ENCODE results near the gene USP46. TPM values are rescaled to one million over a fixed set of nuclear protein-coding genes. Genes with fewer than 3 reads are reported as not detected.

The USP46 gene
- total and polyA plus RNA-seq, 2 of the 8 experiments (the other 6 are each of a cell fraction or from before 2014, with no cell fraction given) = 10.6 to 62.4 TPM

GRCh38 chr4:52588771-52589591 lies 70.1 kb downstream of the USP46 start:
- no peak overlapping the region; the same call in 1 of the 2 replicates for H2BK15ac ChIP-seq (ENCODE audit: low read length)
- H3K9ac ChIP-seq (replicated peaks in 1 of 4; ENCODE audit: extremely low read depth in 1 of 4, low read depth in 3 of 4, low read length in 3 of 4) = no peak overlapping the region
- no peak overlapping the region for H2AFZ ChIP-seq (ENCODE audit: low read length)
- no peak overlapping the region for H3K27ac ChIP-seq (ENCODE audit: low read depth, low read length)
- H2BK20ac ChIP-seq (ENCODE audit: low read length) = no peak overlapping the region
- FAIRE-seq (no peak), DNase-seq (ENCODE audit: low read depth in 1 of 2, low spot score in 2 of 2) (no peak)
- H3K23me2 ChIP-seq (ENCODE audit: low read depth, low read length) = no peaks in the 10 kb centered on the region
- H2BK12ac ChIP-seq (ENCODE audit: low read depth, low read length) = no peak overlapping the region
- no peaks in the 10 kb centered on the region for H3K79me1 ChIP-seq (ENCODE audit: low read depth, low read length)
- H3K36me3 ChIP-seq (ENCODE audit: control insufficient read depth in 2 of 4, insufficient read depth in 4 of 4, low read length in 3 of 4) = peaks cover 0 to 3% (median 0%) of the 10 kb centered on the region in 4 experiments; a peak in 2 of 8 replicates
- 93% methylated on average over 13 of the region's 13 CpGs; no CpG with 5 or more reads in 1 of the 2 experiments for WGBS, 2 experiments (ENCODE audit: extremely low coverage in 1 of 2, insufficient coverage in 1 of 2, insufficient read length in 1 of 2, insufficient replicate concordance in 2 of 2, low coverage in 1 of 2, low lambda C conversion rate in 2 of 2, missing lambda C conversion rate in 1 of 2)
- no peak overlapping the region for H3K18ac ChIP-seq (ENCODE audit: extremely low read depth, low read length)
- no peak overlapping the region for H3K23ac ChIP-seq (ENCODE audit: insufficient read length)
- H2AK5ac ChIP-seq (ENCODE audit: low read depth, low read length) = peak overlapping the region; percentile 28
- H3K79me2 ChIP-seq (ENCODE audit: control insufficient read depth in 1 of 2, insufficient read depth in 2 of 2, low read length in 2 of 2) = no peaks in the 10 kb centered on the region
- no peaks in the 10 kb centered on the region for H3K9me3 ChIP-seq (ENCODE audit: insufficient read depth in 2 of 2, low read depth in 1 of 2, low read length in 1 of 2)
- no peak overlapping the region for H2BK5ac ChIP-seq (ENCODE audit: low read depth, low read length)
- no peak overlapping the region for H4K91ac ChIP-seq (replicated peaks; ENCODE audit: insufficient read length, low read length)
- ChIA-PET CTCF (ENCODE audit: partially characterized antibody) (interaction anchor here (0.6 to 6.6 kb wide), 22 partner anchors 7 to 394 kb away, joined by 3 to 54 read pairs (median 4); no protein-coding TSS in a partner anchor), POLR2A (ENCODE audit: partially characterized antibody) (interaction anchor here (1.2 to 3.2 kb wide), 8 partner anchors 20 to 279 kb away, joined by 3 to 20 read pairs (median 4); partner anchors contain the start of gene USP46)
- H3K4me3 ChIP-seq (ENCODE audit: extremely low read depth in 1 of 4, insufficient read depth in 2 of 4, low read depth in 3 of 4, low read length in 4 of 4) = no peak overlapping the region
- H4K20me1 ChIP-seq (replicated peaks in 1 of 2; ENCODE audit: control insufficient read depth in 1 of 2, insufficient read depth in 2 of 2, low read length in 2 of 2) = no peaks in the 10 kb centered on the region
- H4K8ac ChIP-seq (ENCODE audit: extremely low read depth, insufficient read depth, low read length) = no peak overlapping the region
- no peak overlapping the region for H2BK120ac ChIP-seq (replicated peaks; ENCODE audit: low read depth, low read length)
- no peak overlapping the region for H3K56ac ChIP-seq (replicated peaks; ENCODE audit: insufficient read length, low read depth, low read length)
- H3K14ac ChIP-seq (ENCODE audit: insufficient read length) = no peak overlapping the region
- H3K4ac ChIP-seq (replicated peaks; ENCODE audit: insufficient read length, low read depth, low read length) = no peak overlapping the region
- no peaks in the 10 kb centered on the region for H3K4me1 ChIP-seq (replicated peaks in 1 of 4; ENCODE audit: control insufficient read depth in 3 of 4, insufficient read depth in 4 of 4, low read length in 3 of 4)
- TF ChIP-seq CTBP2 (IDR thresholded peaks at IDR 0.05; ENCODE audit: borderline replicate concordance, insufficient read depth, insufficient read length, low read length) (no peak), CHD2 (IDR thresholded peaks at IDR 0.05; ENCODE audit: low read length) (no peak), KDM4A (IDR thresholded peaks at IDR 0.05; ENCODE audit: low read depth, low read length, severe bottlenecking) (no peak), KDM5A (IDR thresholded peaks at IDR 0.05; ENCODE audit: low read length) (no peak), NRF1 (IDR thresholded peaks at IDR 0.05; ENCODE audit: low read depth, low read length) (no peak), POU5F1 (IDR thresholded peaks at IDR 0.05; ENCODE audit: low read depth, low read length) (no peak), USF2 (IDR thresholded peaks at IDR 0.05; ENCODE audit: low read length) (no peak), NANOG (IDR thresholded peaks at IDR 0.05; ENCODE audit: insufficient read depth, low read depth, low read length, poor library complexity, severe bottlenecking) (no peak)
- H3K4me2 ChIP-seq (ENCODE audit: insufficient read depth in 1 of 2, low read depth in 2 of 2, low read length in 2 of 2) = no peak overlapping the region
- H3K27me3 ChIP-seq (replicated peaks in 1 of 4; ENCODE audit: control insufficient read depth in 3 of 4, extremely low read depth in 1 of 4, insufficient read depth in 3 of 4, low read length in 3 of 4) = no peaks in the 10 kb centered on the region
- H4K5ac ChIP-seq (ENCODE audit: insufficient read length, low read depth, low read length) = no peak overlapping the region
